GM12878 (cell line): Measurements from ENCODE around the gene CYB5B.

ENCODE experiments used
- CREB1 ChIP-seq: IDR thresholded peaks from 2 replicates; pipeline ENCODE4 v1.6.1; 2012; ENCODE audit warnings: low read depth, mild to moderate bottlenecking, inconsistent platforms
- CTCF ChIP-seq, 3 experiments: IDR thresholded peaks in 2 of 3; conservative IDR thresholded peaks in 1 of 3; 2 replicates each; pipeline ENCODE4 v1.5.1; 2011; ENCODE audit warnings: low read depth in 3 of 3, low read length in 3 of 3, mild to moderate bottlenecking in 3 of 3, control low read depth in 2 of 3, moderate library complexity in 2 of 3, inconsistent platforms in 1 of 3, mixed read lengths in 1 of 3; ENCODE audit not compliant: control insufficient read depth in 2 of 3, insufficient read depth in 1 of 3; ENCODE audit errors: extremely low read depth in 1 of 3
- GABPA ChIP-seq: IDR thresholded peaks from 2 replicates; pipeline ENCODE4 v1.6.1; 2014; ENCODE audit warnings: antibody characterized with exemption, low read depth, mild to moderate bottlenecking, inconsistent platforms
- HDGF ChIP-seq: fragments of 450-650 bp; IDR thresholded peaks from 2 replicates; pipeline ENCODE4 v1.6.1; 2016; ENCODE audit warnings: antibody characterized with exemption
- MXI1 ChIP-seq: fragments of 150-350 bp; IDR thresholded peaks from 2 replicates; pipeline ENCODE4 v1.6.1; 2011; ENCODE audit warnings: low read depth, mild to moderate bottlenecking, inconsistent platforms, low read length, improper control_type of control experiment
- TAF1 ChIP-seq: IDR thresholded peaks from 2 replicates; pipeline ENCODE4 v1.6.1; 2011; ENCODE audit warnings: mild to moderate bottlenecking, low read depth, low read length, borderline replicate concordance
- ZNF274 ChIP-seq: IDR thresholded peaks from one replicate; pipeline ENCODE4 v1.8.0; 2011; ENCODE audit not compliant: insufficient read length, insufficient read depth

- TF ChIP-seq GABPA (no peak), MXI1 (no peak), ZNF274 (no peak), CREB1 (no peak), CTCF (IDR thresholded peaks at IDR 0.05 in 2 of 3, conservative IDR thresholded peaks at IDR 0.05 in 1 of 3; ENCODE audit: control insufficient read depth in 2 of 3, extremely low read depth in 1 of 3, insufficient read depth in 1 of 3, low read depth in 3 of 3, low read length in 3 of 3) (no peak), HDGF (no peak), TAF1 (no peak)
Measured at GRCh38 chr16:69405757-69406156, 18.7 kb upstream of the CYB5B start.
